ENCODE data around the gene FRMD4B. TPM values are rescaled to one million over a fixed set of nuclear protein-coding genes. Genes with fewer than 3 reads are reported as not detected.

FRMD4B gene
- polyA plus RNA-seq, 3 donors, result 13.2 to 21.0 (median 19.6) TPM

- H3K27me3 Mint-ChIP-seq (ENCODE audit: low read depth in 3 of 3), result peaks cover 0 to 2% (median 0%) of the 10 kb centered on the region in 3 donors
- no peak overlapping the region for H3K27ac Mint-ChIP-seq
- Histone ChIP-seq H3K4me3 (replicated peaks in 1 of 3; ENCODE audit: low read depth in 2 of 3, low read length in 3 of 3) (no peak overlapping the region), H3K36me3 (replicated peaks in 1 of 2; ENCODE audit: control insufficient read depth in 1 of 2, insufficient read depth in 2 of 2, low read length in 2 of 2) (peaks cover 4 to 7% of the 10 kb centered on the region in 2 donors), H3K4me1 (ENCODE audit: control insufficient read depth in 1 of 2, insufficient read depth in 2 of 2, low read length in 2 of 2) (no peaks in the 10 kb centered on the region), H4K20me1 (ENCODE audit: insufficient read depth, low read length) (no peaks in the 10 kb centered on the region), H3K4me2 (replicated peaks; ENCODE audit: extremely low read depth, low read length, poor library complexity, severe bottlenecking) (no peak overlapping the region), H3K9ac (ENCODE audit: insufficient read depth, low read length, poor library complexity, severe bottlenecking) (no peak overlapping the region), H3K27ac (ENCODE audit: low read depth in 1 of 2, low read length in 2 of 2) (no peak overlapping the region), H2AFZ (ENCODE audit: insufficient read depth, low read depth, low read length, poor library complexity, severe bottlenecking) (no peak overlapping the region), H3K27me3 (ENCODE audit: control insufficient read depth in 2 of 2, insufficient read depth in 2 of 2, low read length in 2 of 2) (no peaks in the 10 kb centered on the region), H3K9me3 (replicated peaks in 1 of 2; ENCODE audit: control insufficient read depth in 1 of 2, insufficient read depth in 1 of 2, low read length in 2 of 2) (no peaks in the 10 kb centered on the region), H3K79me2 (ENCODE audit: insufficient read depth, low read length) (no peaks in the 10 kb centered on the region)
- peaks cover 0 to 2% (median 0%) of the 10 kb centered on the region in 7 donors for H3K9me3 Mint-ChIP-seq
- peaks cover under 1% of the 10 kb centered on the region for H3K4me1 Mint-ChIP-seq
- intact Hi-C loops (cut with micrococcal nuclease), result no loop called here
- TF ChIP-seq CTCF (IDR thresholded peaks at IDR 0.05), result no peak
- 90% methylated on average over 2 of the region's 8 CpGs for WGBS (ENCODE audit: insufficient coverage)
- DNase-seq, result no peak
- peaks cover 20 to 21% of the 10 kb centered on the region in 2 donors for H3K36me3 Mint-ChIP-seq
- H3K4me3 Mint-ChIP-seq, result no peak overlapping the region
These were observed 137.5 kb downstream of the FRMD4B start for GRCh38 chr3:69248436-69248835.

- Histone ChIP-seq H4K20me1 (ENCODE audit: insufficient read depth, low read length) (no peaks in the 10 kb centered on the region), H3K4me1 (ENCODE audit: control insufficient read depth in 1 of 2, insufficient read depth in 2 of 2, low read length in 2 of 2) (peaks cover 0 to 3% of the 10 kb centered on the region in 2 donors), H3K9me3 (replicated peaks in 1 of 2; ENCODE audit: control insufficient read depth in 1 of 2, insufficient read depth in 1 of 2, low read length in 2 of 2) (no peaks in the 10 kb centered on the region), H3K27me3 (ENCODE audit: control insufficient read depth in 2 of 2, insufficient read depth in 2 of 2, low read length in 2 of 2) (no peaks in the 10 kb centered on the region), H3K27ac (ENCODE audit: low read depth in 1 of 2, low read length in 2 of 2) (no peak overlapping the region), H3K4me2 (replicated peaks; ENCODE audit: extremely low read depth, low read length, poor library complexity, severe bottlenecking) (no peak overlapping the region), H3K4me3 (replicated peaks in 1 of 3; ENCODE audit: low read depth in 2 of 3, low read length in 3 of 3) (no peak overlapping the region), H3K9ac (ENCODE audit: insufficient read depth, low read length, poor library complexity, severe bottlenecking) (no peak overlapping the region), H2AFZ (ENCODE audit: insufficient read depth, low read depth, low read length, poor library complexity, severe bottlenecking) (no peak overlapping the region), H3K79me2 (ENCODE audit: insufficient read depth, low read length) (no peaks in the 10 kb centered on the region), H3K36me3 (replicated peaks in 1 of 2; ENCODE audit: control insufficient read depth in 1 of 2, insufficient read depth in 2 of 2, low read length in 2 of 2) (peaks cover 4 to 7% of the 10 kb centered on the region in 2 donors)
- peaks cover 6% of the 10 kb centered on the region for H3K4me1 Mint-ChIP-seq
- peaks cover 17 to 26% of the 10 kb centered on the region in 2 donors for H3K36me3 Mint-ChIP-seq
- DNase-seq, result no peak
- H3K9me3 Mint-ChIP-seq, result peaks cover 0 to 2% (median 0%) of the 10 kb centered on the region in 7 donors
- H3K4me3 Mint-ChIP-seq, result no peak overlapping the region
- TF ChIP-seq CTCF (IDR thresholded peaks at IDR 0.05), result no peak
- intact Hi-C loops (cut with micrococcal nuclease), result no loop called here
- WGBS (ENCODE audit: insufficient coverage), result 81% methylated on average over 7 of the region's 7 CpGs
- H3K27ac Mint-ChIP-seq, result no peak overlapping the region
- peaks cover 0 to 2% (median 0%) of the 10 kb centered on the region in 3 donors for H3K27me3 Mint-ChIP-seq (ENCODE audit: low read depth in 3 of 3)
These were observed 139.3 kb downstream of the FRMD4B start for GRCh38 chr3:69246612-69247011.
